SU-DHL-6 (cell line): ENCODE data around the gene CALCR.

ENCODE experiments used
- H2AFZ ChIP-seq: fragments of 200-600 bp; sonication (generic); 2 replicates; pipeline ENCODE4 v1.6.1; 2014; ENCODE audit warnings: low read depth, mild to moderate bottlenecking, moderate library complexity, mixed read lengths, antibody characterized with exemption, low read length; ENCODE audit not compliant: severe bottlenecking
- H3F3A ChIP-seq: fragments of 200-600 bp; shearing (Covaris generic); 2 replicates; pipeline ENCODE4 v1.6.0; 2016; ENCODE audit warnings: antibody characterized with exemption, mild to moderate bottlenecking; ENCODE audit not compliant: insufficient read depth
- H3K27ac ChIP-seq: fragments of 200-600 bp; sonication (generic); 2 replicates; pipeline ENCODE4 v1.5.1; 2016; ENCODE audit warnings: low read depth, mild to moderate bottlenecking, low read length, moderate library complexity, mixed read lengths
- H3K27me3 ChIP-seq: fragments of 200-600 bp; sonication (generic), shearing (Covaris generic); 2 replicates; pipeline ENCODE4 v1.6.0; 2014; ENCODE audit warnings: mild to moderate bottlenecking, low read length
- H3K36me3 ChIP-seq: fragments of 200-600 bp; sonication (generic); 2 replicates; pipeline ENCODE4 v1.6.1; 2014; ENCODE audit warnings: mild to moderate bottlenecking, low read length, mixed read lengths
- H3K4me2 ChIP-seq: fragments of 300-600, 200-600 bp; shearing (Covaris generic), sonication (generic); 2 replicates; pipeline ENCODE4 v1.6.0; 2014; ENCODE audit warnings: low read length, low read depth, mild to moderate bottlenecking; ENCODE audit not compliant: poor library complexity, severe bottlenecking
- H3K4me3 ChIP-seq: fragments of 200-600 bp; sonication (generic); 2 replicates; pipeline ENCODE4 v1.5.1; 2014; ENCODE audit warnings: antibody characterized with exemption, low read length, mild to moderate bottlenecking, mixed read lengths; ENCODE audit not compliant: insufficient read depth, poor library complexity, severe bottlenecking
- H3K79me2 ChIP-seq: fragments of 200-600 bp; sonication (generic); 2 replicates; pipeline ENCODE4 v1.6.1; 2014; ENCODE audit warnings: mild to moderate bottlenecking, low read length, moderate library complexity; ENCODE audit not compliant: insufficient read depth
- H3K9ac ChIP-seq: fragments of 200-600 bp; sonication (generic); 2 replicates; pipeline ENCODE4 v1.7.0; 2014; ENCODE audit warnings: mild to moderate bottlenecking, low read length
- H3K9me2 ChIP-seq: fragments of 200-600 bp; sonication (generic); replicated peaks from 2 replicates; pipeline ENCODE4 v1.6.1; 2014; ENCODE audit warnings: low read length; ENCODE audit not compliant: insufficient read depth
- H3K9me3 ChIP-seq: fragments of 200-600 bp; sonication (generic); 2 replicates; pipeline ENCODE4 v1.6.1; 2014; ENCODE audit warnings: low read length, mixed read lengths; ENCODE audit not compliant: insufficient read depth
- H4K20me1 ChIP-seq: fragments of 200-600 bp; sonication (generic); 2 replicates; pipeline ENCODE4 v1.6.1; 2014; ENCODE audit warnings: low read depth, mild to moderate bottlenecking, antibody characterized with exemption, low read length, moderate library complexity, mixed read lengths
- EZH2phosphoT487 ChIP-seq: fragments of 200-600 bp; sonication (generic), shearing (Covaris generic); conservative IDR thresholded peaks from 2 replicates; pipeline ENCODE4 v1.6.1; 2018; ENCODE audit warnings: mild to moderate bottlenecking, antibody characterized with exemption, low read length, moderate library complexity, mixed read lengths
- TF ChIP-seq, protein P1 (sequence below): fragments of 200-600 bp; sonication (generic); IDR thresholded peaks from one replicate; pipeline ENCODE4 v1.5.1; 2017; ENCODE audit warnings: antibody characterized with exemption, mild to moderate bottlenecking, low read length, moderate library complexity; ENCODE audit not compliant: insufficient read depth, poor library complexity, severe bottlenecking

The CALCR gene

DNA sequence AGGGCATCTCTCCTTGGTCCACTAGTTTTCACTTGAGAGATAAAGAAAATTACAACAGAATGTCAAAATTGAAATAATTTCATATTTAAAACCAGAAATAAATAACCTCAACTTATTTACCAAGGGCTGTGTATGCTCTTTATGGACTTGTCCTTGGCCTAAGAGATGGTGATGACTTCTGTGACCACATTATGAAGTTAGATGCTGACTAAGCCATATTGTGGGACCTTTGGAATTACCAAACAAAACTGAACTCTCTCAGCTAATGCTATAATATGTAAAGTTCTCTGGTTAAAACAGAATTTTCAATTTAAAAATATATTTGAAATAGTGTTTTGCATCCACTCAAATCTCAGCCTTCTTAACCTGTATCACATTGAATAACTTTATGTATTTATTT, 38.9 kb downstream of the CALCR start:
- Histone ChIP-seq H3K9me2 (no peaks in the 10 kb centered on the region), H3K4me2 (no peak overlapping the region), H2AFZ (no peak overlapping the region), H3K27me3 (no peaks in the 10 kb centered on the region), H3K9me3 (no peaks in the 10 kb centered on the region), H3K79me2 (no peaks in the 10 kb centered on the region), H3K27ac (no peak overlapping the region), H3K4me3 (no peak overlapping the region), H3K9ac (no peak overlapping the region), H4K20me1 (no peaks in the 10 kb centered on the region), H3F3A (no peaks in the 10 kb centered on the region), H3K36me3 (no peaks in the 10 kb centered on the region)
- no peak for TF ChIP-seq EZH2phosphoT487
- TF ChIP-seq, protein P1, sequence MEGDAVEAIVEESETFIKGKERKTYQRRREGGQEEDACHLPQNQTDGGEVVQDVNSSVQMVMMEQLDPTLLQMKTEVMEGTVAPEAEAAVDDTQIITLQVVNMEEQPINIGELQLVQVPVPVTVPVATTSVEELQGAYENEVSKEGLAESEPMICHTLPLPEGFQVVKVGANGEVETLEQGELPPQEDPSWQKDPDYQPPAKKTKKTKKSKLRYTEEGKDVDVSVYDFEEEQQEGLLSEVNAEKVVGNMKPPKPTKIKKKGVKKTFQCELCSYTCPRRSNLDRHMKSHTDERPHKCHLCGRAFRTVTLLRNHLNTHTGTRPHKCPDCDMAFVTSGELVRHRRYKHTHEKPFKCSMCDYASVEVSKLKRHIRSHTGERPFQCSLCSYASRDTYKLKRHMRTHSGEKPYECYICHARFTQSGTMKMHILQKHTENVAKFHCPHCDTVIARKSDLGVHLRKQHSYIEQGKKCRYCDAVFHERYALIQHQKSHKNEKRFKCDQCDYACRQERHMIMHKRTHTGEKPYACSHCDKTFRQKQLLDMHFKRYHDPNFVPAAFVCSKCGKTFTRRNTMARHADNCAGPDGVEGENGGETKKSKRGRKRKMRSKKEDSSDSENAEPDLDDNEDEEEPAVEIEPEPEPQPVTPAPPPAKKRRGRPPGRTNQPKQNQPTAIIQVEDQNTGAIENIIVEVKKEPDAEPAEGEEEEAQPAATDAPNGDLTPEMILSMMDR = no peak

DNA sequence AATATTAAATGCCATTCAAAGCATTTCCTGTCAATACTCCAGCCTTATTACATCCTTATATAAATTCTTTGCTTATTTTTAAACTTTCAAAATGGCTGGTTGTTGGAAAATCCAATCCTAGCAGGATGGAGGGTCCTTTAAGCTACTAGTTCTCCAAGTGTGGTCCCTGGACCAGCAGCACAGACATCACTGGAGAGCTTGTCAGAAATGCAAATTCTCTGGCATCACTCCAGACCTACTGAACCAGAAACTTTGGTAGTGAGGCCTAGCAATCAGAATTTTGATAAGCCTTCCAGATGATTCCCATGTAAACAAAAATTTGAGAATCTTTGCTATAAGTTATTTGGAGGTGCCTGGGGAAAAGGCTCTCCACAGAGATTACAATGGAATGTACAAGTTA, 43.8 kb downstream of the CALCR start:
- H3K4me2 ChIP-seq = no peak overlapping the region
- H3K27ac ChIP-seq = no peak overlapping the region
- H3K27me3 ChIP-seq = no peaks in the 10 kb centered on the region
- no peak overlapping the region for H3K9ac ChIP-seq
- no peak overlapping the region for H2AFZ ChIP-seq
- H3K79me2 ChIP-seq = no peaks in the 10 kb centered on the region
- H3K9me3 ChIP-seq = no peaks in the 10 kb centered on the region
- H3K4me3 ChIP-seq = no peak overlapping the region
- H3K36me3 ChIP-seq = no peaks in the 10 kb centered on the region
- H3K9me2 ChIP-seq = no peaks in the 10 kb centered on the region
- H3F3A ChIP-seq = no peaks in the 10 kb centered on the region
- no peaks in the 10 kb centered on the region for H4K20me1 ChIP-seq
- TF ChIP-seq, protein P1 = no peak
- TF ChIP-seq EZH2phosphoT487 = no peak

DNA sequence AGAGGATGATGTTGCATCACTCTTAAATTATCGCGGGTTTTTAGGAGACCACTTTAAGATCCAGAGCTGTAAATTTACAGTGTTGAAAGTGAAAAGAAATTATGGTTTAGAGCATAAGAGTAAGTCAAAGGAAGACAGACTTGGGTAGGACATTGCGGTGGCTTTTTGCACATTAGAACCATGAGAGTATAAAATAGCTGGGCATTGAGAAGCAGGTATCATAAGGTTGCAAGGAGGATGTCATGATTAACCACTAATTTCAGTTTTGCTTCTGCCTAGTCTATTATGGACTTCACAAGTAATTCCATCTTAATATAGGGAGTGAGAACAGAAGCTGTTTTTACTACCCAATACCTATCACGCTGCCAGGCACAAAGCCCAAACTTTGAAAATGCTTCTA, 57.7 kb downstream of the CALCR start:
- Histone ChIP-seq H3K36me3 (no peaks in the 10 kb centered on the region), H3F3A (no peaks in the 10 kb centered on the region), H3K27me3 (0 out of 2 replicates have a peak, but pooled peaks cover 2% of the 10 kb centered on the region), H3K9me3 (no peaks in the 10 kb centered on the region), H3K9ac (no peak overlapping the region), H3K27ac (no peak overlapping the region), H3K4me2 (no peak overlapping the region), H4K20me1 (peaks cover 4% of the 10 kb centered on the region; the same call in 1 of the 2 replicates), H3K4me3 (no peak overlapping the region), H3K9me2 (no peaks in the 10 kb centered on the region), H3K79me2 (no peaks in the 10 kb centered on the region), H2AFZ (no peak overlapping the region)
- TF ChIP-seq, protein P1 = no peak
- TF ChIP-seq EZH2phosphoT487 = no peak
